ENCODE results near the gene COLEC12. TPM values are rescaled to one million over a fixed set of nuclear protein-coding genes. Genes with fewer than 3 reads are reported as not detected.
"Not testable (repeated sequence)": the region's sequence is repeated elsewhere in the genome, so short reads cannot be mapped to it uniquely, and the experiment has no call there.

Gene COLEC12
- total RNA-seq, 2 donors from 2014 or later: 23.0 to 54.9 TPM

- intact Hi-C loops (cut with DNase I): no loop called here
These were observed 79.0 kb downstream of the COLEC12 start for GRCh38 chr18:421247-422155.

GRCh38 chr18:420661-421246 lies 79.7 kb downstream of the COLEC12 start:
- intact Hi-C loops (cut with DNase I): no loop called here
- DNase-seq (ENCODE audit: low spot score): no peak

More at GRCh38 chr18:421247-422155, 79.0 kb downstream of the COLEC12 start:
- no peak for DNase-seq (ENCODE audit: low spot score)

- no peak for DNase-seq (ENCODE audit: low spot score)
- intact Hi-C loops (cut with DNase I): no loop called here
These were observed 80.8 kb downstream of the COLEC12 start for GRCh38 chr18:419541-420175.

- intact Hi-C loops (cut with DNase I): no loop called here
- no peak for DNase-seq (ENCODE audit: low spot score)
These were observed 83.0 kb downstream of the COLEC12 start for GRCh38 chr18:417495-417894.

DNA sequence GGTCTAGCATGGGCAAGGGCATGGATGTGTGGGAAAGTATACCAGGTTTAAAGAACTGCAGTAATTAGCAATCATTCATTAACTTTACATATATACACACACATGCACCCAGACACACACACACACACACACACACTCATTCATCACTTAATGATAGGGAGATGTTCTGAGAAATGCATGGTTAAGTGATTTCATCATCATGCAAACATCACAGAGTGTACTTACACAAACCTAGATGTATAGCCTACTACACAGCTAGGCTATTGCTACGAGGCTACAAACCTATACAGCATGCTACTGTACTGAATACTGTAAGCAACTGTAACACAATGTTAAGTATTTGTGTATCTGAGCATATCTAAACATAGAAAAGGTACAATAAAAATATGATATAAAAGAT lies 83.6 kb downstream of the COLEC12 start:
- intact Hi-C loops (cut with DNase I): no loop called here
- no peak for DNase-seq (ENCODE audit: low spot score)

DNA sequence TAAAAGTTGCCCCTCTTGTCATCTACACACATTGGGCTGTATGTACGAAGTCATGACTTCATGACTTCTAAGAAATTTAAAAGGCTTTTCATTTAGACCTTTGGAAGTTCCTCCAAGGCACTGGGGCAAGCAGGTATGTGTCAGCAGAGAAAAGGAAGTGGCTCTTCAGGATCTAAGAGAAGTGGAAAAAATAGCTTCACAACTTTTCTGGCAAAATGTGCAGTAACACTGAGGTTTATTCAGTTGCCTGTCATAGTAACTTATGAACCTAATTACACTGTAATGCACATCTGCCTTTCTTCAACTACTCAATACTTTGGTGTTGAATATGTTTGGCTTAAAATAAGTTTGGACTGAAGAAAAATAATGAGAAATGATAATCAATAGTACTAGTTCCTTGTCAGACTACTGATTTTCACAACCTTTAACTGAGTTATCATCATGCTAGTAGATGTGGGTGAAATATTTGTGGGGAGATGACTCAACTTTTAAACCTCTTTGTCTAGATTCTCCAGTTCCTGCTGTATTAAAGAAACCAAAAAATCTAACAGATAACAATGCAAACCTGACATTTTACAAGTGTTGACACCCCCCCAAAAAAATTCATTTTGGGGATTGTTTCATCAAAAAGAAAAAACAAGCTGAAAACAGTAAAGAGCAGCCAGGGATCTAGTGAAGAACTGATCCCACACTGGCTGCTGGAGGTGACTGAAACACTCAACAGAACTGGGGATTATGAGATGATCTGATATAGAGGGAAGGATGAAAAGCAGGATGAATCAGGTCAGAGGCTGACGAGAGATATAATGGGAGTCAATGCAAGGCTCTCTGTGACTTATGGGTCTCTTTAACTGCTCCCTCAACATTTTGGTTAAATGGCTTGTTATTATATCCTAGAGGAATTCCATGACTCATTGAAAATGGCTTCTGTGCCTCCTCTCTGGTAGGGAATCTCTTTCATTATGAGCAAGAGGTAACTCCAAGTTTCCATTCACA lies 84.6 kb downstream of the COLEC12 start:
- no peak for DNase-seq (ENCODE audit: low spot score)
- intact Hi-C loops (cut with DNase I): no loop called here

- DNase-seq (ENCODE audit: low spot score): no peak
- intact Hi-C loops (cut with DNase I): no loop called here
These were observed 85.5 kb downstream of the COLEC12 start for GRCh38 chr18:415047-415446.

DNA sequence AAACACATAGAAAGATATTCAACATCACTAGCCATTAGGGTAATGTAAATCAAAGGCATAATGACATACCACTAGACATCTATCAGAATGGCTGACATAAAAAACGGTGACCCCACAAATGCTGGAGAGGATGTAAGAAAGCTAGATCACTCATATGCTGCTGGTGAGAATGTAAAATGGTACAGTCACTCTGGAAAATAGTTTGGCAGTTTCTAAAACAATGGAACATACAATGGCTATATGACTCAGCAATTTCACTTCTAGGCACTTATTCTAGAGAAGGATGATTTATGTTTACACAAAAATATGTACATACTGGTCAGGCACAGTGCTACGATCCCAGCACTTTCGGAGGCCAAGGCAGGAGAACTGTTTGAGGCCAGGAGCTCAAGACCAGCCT lies 87.3 kb downstream of the COLEC12 start:
- DNase-seq (ENCODE audit: low spot score): no peak
- intact Hi-C loops (cut with DNase I): loop anchor here in 1 of 2 donors (5.0 kb wide), 1 partner anchor 789 kb away; no protein-coding TSS in a partner anchor

DNA sequence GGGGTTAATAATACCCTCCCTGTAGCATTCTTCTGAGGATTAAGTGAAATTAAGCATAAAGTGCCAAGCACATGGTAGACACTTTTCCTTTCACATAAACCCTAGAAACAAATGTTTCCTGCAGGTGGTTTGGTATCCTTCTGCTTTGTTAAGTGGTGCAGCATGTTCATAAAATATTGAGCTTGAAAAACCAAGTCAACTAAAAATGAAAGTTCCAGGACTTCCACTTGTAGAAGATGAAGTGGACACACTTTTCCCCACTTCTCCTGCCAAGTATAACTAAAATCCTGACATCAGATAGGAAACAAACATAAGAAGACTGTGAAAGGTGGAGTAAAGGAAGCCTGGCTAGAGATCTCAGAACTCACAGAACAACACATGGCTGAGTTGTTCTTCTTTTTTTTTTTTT lies 90.5 kb downstream of the COLEC12 start:
- intact Hi-C loops (cut with DNase I): loop anchor here in 1 of 2 donors (5.0 kb wide), 1 partner anchor 792 kb away; no protein-coding TSS in a partner anchor
- DNase-seq (ENCODE audit: low spot score): no peak

- no peak for DNase-seq (ENCODE audit: low spot score)
- intact Hi-C loops (cut with DNase I): no loop called here
These were observed 92.1 kb downstream of the COLEC12 start for GRCh38 chr18:408367-408766.

DNA sequence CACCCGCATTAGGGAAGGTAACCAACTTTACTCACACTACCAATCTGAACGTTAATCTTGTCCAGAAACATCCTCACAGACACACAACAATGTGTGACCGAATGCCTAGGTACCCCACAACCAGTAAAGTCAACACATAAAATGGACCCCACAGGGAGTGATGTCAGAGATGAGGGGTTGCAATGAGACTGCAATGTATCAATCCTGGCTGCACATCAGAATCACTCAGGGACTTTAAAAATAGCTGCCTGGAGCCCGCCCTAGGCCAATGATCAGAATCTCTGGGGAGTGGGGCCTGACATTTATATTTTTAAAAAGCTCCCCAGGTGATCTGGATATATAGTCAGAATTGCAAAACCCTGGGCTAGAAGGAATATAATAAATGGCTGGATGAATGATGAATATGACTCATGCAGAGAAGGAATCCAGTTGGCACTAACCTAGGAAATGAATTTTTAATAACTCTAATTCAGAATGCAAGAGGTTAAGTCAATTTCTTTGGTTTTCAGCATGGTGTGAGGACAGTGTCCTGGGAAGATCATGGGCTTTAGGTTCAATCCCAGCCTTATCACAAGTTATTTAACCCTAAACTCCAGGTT lies 92.8 kb downstream of the COLEC12 start:
- no peak for DNase-seq (ENCODE audit: low spot score)
- intact Hi-C loops (cut with DNase I): no loop called here

GRCh38 chr18:407191-407590 lies 93.3 kb downstream of the COLEC12 start:
- no peak for DNase-seq (ENCODE audit: low spot score)
- intact Hi-C loops (cut with DNase I): no loop called here

DNA sequence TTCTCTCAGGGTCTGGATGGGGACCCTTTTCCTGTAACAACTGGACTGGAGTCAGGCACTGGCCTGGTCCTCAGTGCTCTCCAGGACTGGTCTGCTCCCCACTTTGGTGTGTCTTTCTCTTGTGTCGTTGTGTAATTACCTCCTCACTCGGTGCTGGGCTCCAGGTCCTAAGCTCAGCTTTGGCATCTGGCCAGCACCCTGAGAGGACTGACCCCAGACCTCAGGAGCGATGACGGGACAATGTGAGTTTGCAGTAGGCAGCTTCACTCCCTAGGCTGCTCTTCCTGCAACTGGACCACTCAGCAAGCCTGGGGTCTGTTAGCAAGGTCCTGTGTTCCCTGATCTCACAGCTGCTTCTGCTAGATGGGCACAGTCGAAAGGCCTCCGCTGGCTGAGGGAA lies 93.8 kb downstream of the COLEC12 start:
- DNase-seq (ENCODE audit: low spot score): no peak
- intact Hi-C loops (cut with DNase I): no loop called here

DNA sequence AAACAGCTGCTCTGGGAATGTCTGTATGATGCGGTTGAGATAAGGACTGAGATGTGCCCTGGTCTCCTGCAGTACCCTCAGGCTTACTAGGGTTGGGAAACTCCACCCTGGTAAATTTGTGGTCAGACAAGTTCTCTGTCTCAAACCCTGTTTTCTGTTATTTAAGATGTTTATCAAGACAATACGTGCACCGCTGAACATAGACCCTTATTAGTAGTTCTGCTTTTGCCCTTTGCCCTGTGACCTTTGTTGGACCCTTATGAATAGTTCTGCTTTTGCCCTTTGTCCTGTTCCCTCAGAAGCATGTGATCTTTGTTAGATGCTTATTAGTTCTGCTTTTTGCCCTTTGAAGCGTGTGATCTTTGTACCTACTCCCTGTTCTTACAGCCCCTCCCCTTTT lies 95.5 kb downstream of the COLEC12 start:
- intact Hi-C loops (cut with DNase I); DNase-seq (ENCODE audit: low spot score): not testable (repeated sequence)

- no peak for DNase-seq (ENCODE audit: low spot score)
- intact Hi-C loops (cut with DNase I): no loop called here
These were observed 96.4 kb downstream of the COLEC12 start for GRCh38 chr18:404061-404636.

DNA sequence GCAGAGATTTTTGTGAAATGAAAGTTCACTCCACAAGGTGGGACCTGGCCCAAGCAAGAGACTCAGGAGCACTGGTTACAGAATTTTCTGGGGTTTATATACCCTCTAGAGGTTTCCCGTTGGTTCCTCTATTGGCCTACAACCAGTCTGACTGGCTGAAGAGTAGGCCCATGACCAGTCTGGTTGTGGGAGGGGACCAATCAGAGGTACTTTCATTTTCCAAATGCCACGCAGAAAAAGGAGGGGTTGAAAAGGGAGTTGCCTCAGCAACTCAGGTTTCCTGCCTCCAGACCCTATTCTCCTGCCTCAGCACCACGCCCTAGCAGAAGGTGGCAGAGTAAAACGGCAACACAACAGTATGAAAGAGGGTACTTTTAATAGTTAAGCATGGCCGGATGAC lies 98.4 kb downstream of the COLEC12 start:
- intact Hi-C loops (cut with DNase I): no loop called here
- no peak for DNase-seq (ENCODE audit: low spot score)

- intact Hi-C loops (cut with DNase I): no loop called here
These were observed 100.0 kb downstream of the COLEC12 start for GRCh38 chr18:400456-400855.

DNA sequence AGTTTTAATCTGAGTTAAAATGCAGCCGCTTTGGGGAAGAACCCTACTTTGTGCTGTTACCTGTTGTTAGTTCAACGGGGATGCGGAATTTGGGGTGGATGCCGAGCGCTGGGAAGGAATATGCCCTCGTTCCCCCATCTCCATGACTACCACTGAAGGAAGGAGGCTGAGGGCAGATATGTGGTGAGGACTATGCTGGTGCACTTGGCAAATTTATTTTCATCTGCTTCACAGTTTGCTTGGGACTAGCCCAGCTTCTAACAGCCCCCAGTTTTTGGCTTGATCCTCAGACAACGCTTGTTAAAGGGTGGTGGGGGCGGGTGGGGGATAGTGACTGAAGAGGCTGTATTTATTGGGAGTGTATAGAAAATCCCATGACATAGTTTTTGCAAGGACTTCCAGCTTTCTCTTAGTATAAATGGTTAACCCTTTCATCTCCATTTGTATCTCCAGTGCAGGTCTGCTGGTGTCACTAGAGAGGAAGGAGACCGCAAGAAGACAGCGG lies 100.8 kb downstream of the COLEC12 start:
- intact Hi-C loops (cut with DNase I): no loop called here
- DNase-seq (ENCODE audit: low spot score): no peak

More at GRCh38 chr18:400456-400855, 100.0 kb downstream of the COLEC12 start:
- DNase-seq (ENCODE audit: low spot score): no peak

Data from posterior vena cava (tissue), 2 donors.